GM23248 (cell line): Measurements from ENCODE around the gene SASS6. TPM values are rescaled to one million over a fixed set of nuclear protein-coding genes. Genes with fewer than 3 reads are reported as not detected.
A peak's percentile ranks its signal among the peaks of the same experiment; 100 is the strongest.

Experiments used
- DNase-seq: peaks from one replicate; pipeline ENCODE4 v3.0.0-alpha.2; 2015
- H2AFZ ChIP-seq: fragments of 200-600 bp; sonication (generic); 2 replicates; pipeline ENCODE4 v1.6.1; 2016; ENCODE audit warnings: antibody characterized with exemption
- H3F3A ChIP-seq: fragments of 200-600 bp; sonication (generic); 2 replicates; pipeline ENCODE4 v1.6.1; 2016; ENCODE audit warnings: mild to moderate bottlenecking, antibody characterized with exemption, mixed run types; ENCODE audit not compliant: insufficient read depth
- H3K27ac ChIP-seq: fragments of 200-600 bp; sonication (generic); 2 replicates; pipeline ENCODE4 v1.5.1; 2016; ENCODE audit warnings: mild to moderate bottlenecking
- H3K27me3 ChIP-seq: fragments of 200-600 bp; sonication (generic); replicated peaks from 2 replicates; pipeline ENCODE4 v1.6.1; 2016; ENCODE audit warnings: mild to moderate bottlenecking; ENCODE audit not compliant: insufficient read depth
- H3K36me3 ChIP-seq: fragments of 200-600 bp; sonication (generic); 2 replicates; pipeline ENCODE4 v1.6.1; 2016; ENCODE audit warnings: low read depth, mild to moderate bottlenecking
- H3K4me1 ChIP-seq: fragments of 200-600 bp; sonication (generic); 2 replicates; pipeline ENCODE4 v1.6.1; 2016; ENCODE audit warnings: mild to moderate bottlenecking; ENCODE audit not compliant: insufficient read depth
- H3K4me2 ChIP-seq: fragments of 200-600 bp; sonication (generic); one replicate; pipeline ENCODE4 v1.6.1; 2016; ENCODE audit warnings: mild to moderate bottlenecking; ENCODE audit not compliant: unreplicated experiment
- H3K4me3 ChIP-seq: fragments of 200-600 bp; sonication (generic); 2 replicates; pipeline ENCODE4 v1.5.1; 2016; ENCODE audit warnings: mild to moderate bottlenecking
- H3K79me2 ChIP-seq: fragments of 200-600 bp; sonication (generic); 2 replicates; pipeline ENCODE4 v1.6.1; 2016; ENCODE audit warnings: mild to moderate bottlenecking; ENCODE audit not compliant: insufficient read depth
- H3K9ac ChIP-seq: fragments of 200-600 bp; sonication (generic); 2 replicates; pipeline ENCODE4 v1.6.1; 2016; ENCODE audit warnings: mild to moderate bottlenecking
- H3K9me2 ChIP-seq: fragments of 200-600 bp; sonication (generic); 2 replicates; pipeline ENCODE4 v1.6.1; 2016; ENCODE audit warnings: mixed run types, mild to moderate bottlenecking, moderate library complexity; ENCODE audit not compliant: insufficient read depth
- H3K9me3 ChIP-seq: fragments of 200-600 bp; sonication (generic); one replicate; pipeline ENCODE4 v1.6.1; 2017; ENCODE audit warnings: low read depth
- H4K20me1 ChIP-seq: fragments of 200-600 bp; sonication (generic); 2 replicates; pipeline ENCODE4 v1.6.0; 2016; ENCODE audit not compliant: insufficient read depth
- EZH2 ChIP-seq: fragments of 200-600 bp; sonication (generic); IDR thresholded peaks from 2 replicates; pipeline ENCODE4 v1.6.1; 2018; ENCODE audit warnings: antibody characterized with exemption, mild to moderate bottlenecking; ENCODE audit not compliant: insufficient read depth, poor library complexity, severe bottlenecking
- EZH2phosphoT487 ChIP-seq: fragments of 200-600 bp; sonication (generic); IDR thresholded peaks from 2 replicates; pipeline ENCODE4 v1.6.1; 2018; ENCODE audit warnings: antibody characterized with exemption, moderate library complexity, mild to moderate bottlenecking, low read depth; ENCODE audit not compliant: insufficient read depth
- WGBS, 2 experiments: methylation state at CpG; one replicate each; pipeline ENCODE4 v1.1.6; 2015 to 2017; ENCODE audit warnings: low lambda C conversion rate in 2 of 2, low coverage in 1 of 2; ENCODE audit errors: missing lambda C conversion rate in 2 of 2; 5-methylcytosine and 5-hydroxymethylcytosine counted together
- in situ Hi-C: fragments of 300-500 bp; cut with MboI; formaldehyde crosslinking; loops from 2 replicates; pipeline ENCODE4 v1.15.0; 2020
- polyA plus RNA-seq: library from polyadenylated mRNA; unstranded; fragments of >200 nt; fragmentation: Nextera tagmentation; extraction: Ambion mirVana; gene quantifications from 2 replicates; pipeline ENCODE4 v1.2.1, GENCODE V29; 2016
- total RNA-seq: library from RNA; depleted of rRNA; stranded (reverse); fragments of >200 nt; shearing (Covaris generic); gene quantifications from 2 replicates; pipeline ENCODE4 v1.2.3, GENCODE V29; 2014

Gene SASS6
- total and polyA plus RNA-seq, 2 experiments from 2014 or later: 2.3 to 2.4 TPM

GRCh38 chr1:100107696-100108095, 25.0 kb downstream of the SASS6 start:
- H3K27me3 ChIP-seq: no peaks in the 10 kb centered on the region
- H3K4me3 ChIP-seq: no peak overlapping the region
- H3K4me2 ChIP-seq: no peak overlapping the region
- no peaks in the 10 kb centered on the region for H3F3A ChIP-seq
- WGBS, 2 experiments: 96 to 99% methylated on average over 4 of the region's 4 CpGs
- no peak for DNase-seq
- H3K4me1 ChIP-seq: no peaks in the 10 kb centered on the region
- no peaks in the 10 kb centered on the region for H3K9me2 ChIP-seq
- no peak overlapping the region for H3K9ac ChIP-seq
- H3K79me2 ChIP-seq: no peaks in the 10 kb centered on the region
- H3K9me3 ChIP-seq: no peaks in the 10 kb centered on the region
- peaks cover 7% of the 10 kb centered on the region; the same call in 1 of the 2 replicates for H3K36me3 ChIP-seq
- no peak overlapping the region for H3K27ac ChIP-seq
- H4K20me1 ChIP-seq: no peaks in the 10 kb centered on the region
- in situ Hi-C loops: no loop called here
- H2AFZ ChIP-seq: no peak overlapping the region
- no peak for TF ChIP-seq EZH2phosphoT487
- no peak for TF ChIP-seq EZH2

- TF ChIP-seq EZH2 (no peak), EZH2phosphoT487 (no peak)
- no peaks in the 10 kb centered on the region for H3K9me2 ChIP-seq
- in situ Hi-C loops: no loop called here
- H3K9me3 ChIP-seq: no peaks in the 10 kb centered on the region
- H3F3A ChIP-seq: peaks cover 4% of the 10 kb centered on the region; the same call in 1 of the 2 replicates
- H3K4me1 ChIP-seq: peaks cover 10% of the 10 kb centered on the region
- no peak overlapping the region for H3K27ac ChIP-seq
- no peaks in the 10 kb centered on the region for H3K79me2 ChIP-seq
- no peak overlapping the region for H3K4me3 ChIP-seq
- no peak overlapping the region for H2AFZ ChIP-seq
- H3K9ac ChIP-seq: no peak overlapping the region
- WGBS, 2 experiments: 91 to 97% methylated on average over 2 of the region's 2 CpGs
- H4K20me1 ChIP-seq: no peaks in the 10 kb centered on the region
- no peaks in the 10 kb centered on the region for H3K27me3 ChIP-seq
- no peak overlapping the region for H3K4me2 ChIP-seq
- H3K36me3 ChIP-seq: no peaks in the 10 kb centered on the region; the same call in 1 of the 2 replicates
- DNase-seq: no peak
Observed at GRCh38 chr1:100101564-100101963, 31.2 kb downstream of the SASS6 start.

- H3K9me3 ChIP-seq: no peaks in the 10 kb centered on the region
- H3K79me2 ChIP-seq: no peaks in the 10 kb centered on the region
- peaks cover 10% of the 10 kb centered on the region for H3K4me1 ChIP-seq
- H4K20me1 ChIP-seq: no peaks in the 10 kb centered on the region
- peak overlapping the region; percentile 52 for H2AFZ ChIP-seq
- peak; percentile 36 for DNase-seq
- H3K36me3 ChIP-seq: no peaks in the 10 kb centered on the region; the same call in 1 of the 2 replicates
- in situ Hi-C loops: no loop called here
- no peaks in the 10 kb centered on the region for H3K9me2 ChIP-seq
- H3K4me2 ChIP-seq: peak overlapping the region; percentile 11
- H3K9ac ChIP-seq: no peak overlapping the region
- peaks cover 4% of the 10 kb centered on the region; the same call in 1 of the 2 replicates for H3F3A ChIP-seq
- no peaks in the 10 kb centered on the region for H3K27me3 ChIP-seq
- no peak for TF ChIP-seq EZH2
- TF ChIP-seq EZH2phosphoT487: no peak
- 4 to 12% methylated on average over 1 of the region's 1 CpG for WGBS, 2 experiments
- H3K4me3 ChIP-seq: 0 out of 2 replicates have a peak overlapping the region, but pooled peaks have one; percentile 4
- no peak overlapping the region for H3K27ac ChIP-seq
Observed at GRCh38 chr1:100100202-100100601, 32.5 kb downstream of the SASS6 start.

- no peak overlapping the region for H3K4me2 ChIP-seq
- H3K4me1 ChIP-seq: no peaks in the 10 kb centered on the region
- no peaks in the 10 kb centered on the region for H3K9me2 ChIP-seq
- H3K9ac ChIP-seq: no peak overlapping the region
- H3K9me3 ChIP-seq: no peaks in the 10 kb centered on the region
- in situ Hi-C loops: no loop called here
- H3K27me3 ChIP-seq: no peaks in the 10 kb centered on the region
- no peaks in the 10 kb centered on the region for H3K36me3 ChIP-seq
- H2AFZ ChIP-seq: no peak overlapping the region
- H3K27ac ChIP-seq: no peak overlapping the region
- H3F3A ChIP-seq: 0 out of 2 replicates have a peak, but pooled peaks cover 7% of the 10 kb centered on the region
- 98% methylated on average over 3 of the region's 3 CpGs for WGBS, 2 experiments
- no peaks in the 10 kb centered on the region for H3K79me2 ChIP-seq
- no peaks in the 10 kb centered on the region for H4K20me1 ChIP-seq
- TF ChIP-seq EZH2phosphoT487 (no peak), EZH2 (no peak)
- no peak for DNase-seq
- no peak overlapping the region for H3K4me3 ChIP-seq
Observed at GRCh38 chr1:100090471-100090870, 42.3 kb downstream of the SASS6 start.
